GM19239 (cell line): ENCODE results near the gene ANKRD18B.
"Not testable (repeated sequence)": the region's sequence is repeated elsewhere in the genome, so short reads cannot be mapped to it uniquely, and the experiment has no call there.

Experiments
- DNase-seq: peaks from one replicate; pipeline ENCODE4 v3.0.0; 2011; ENCODE audit warnings: low spot score; ENCODE audit not compliant: insufficient read length
- FAIRE-seq: peaks from 2 replicates; lab custom pipeline; 2011; peaks lifted over from hg19 to GRCh38; lab: Jason Lieb, UNC

The ANKRD18B gene

GRCh38 chr9:33524306-33524947, 376 bp downstream of the ANKRD18B start:
- no peak for DNase-seq
- no peak for FAIRE-seq

GRCh38 chr9:33528069-33528468, 4.0 kb downstream of the ANKRD18B start:
- not testable (repeated sequence) for DNase-seq, FAIRE-seq

DNA sequence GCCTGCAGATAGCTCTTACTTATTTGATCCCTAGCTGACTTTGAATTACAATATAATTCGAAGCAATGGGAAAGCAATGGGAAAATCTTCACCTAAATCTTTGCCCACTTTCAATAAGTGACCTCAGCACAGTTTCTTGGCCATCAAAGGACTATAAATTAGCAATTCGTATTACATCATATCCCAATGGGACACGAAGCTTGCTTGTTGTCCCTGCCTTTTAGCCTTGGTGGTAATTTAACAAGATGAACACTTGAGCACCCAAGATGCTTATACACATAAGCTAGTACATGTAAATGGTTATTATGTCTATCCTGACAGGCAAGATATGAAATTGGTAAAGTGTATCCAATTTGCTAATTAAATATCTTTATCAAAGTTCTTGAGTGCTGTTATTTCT, 9.9 kb downstream of the ANKRD18B start:
- DNase-seq, FAIRE-seq: not testable (repeated sequence)

DNA sequence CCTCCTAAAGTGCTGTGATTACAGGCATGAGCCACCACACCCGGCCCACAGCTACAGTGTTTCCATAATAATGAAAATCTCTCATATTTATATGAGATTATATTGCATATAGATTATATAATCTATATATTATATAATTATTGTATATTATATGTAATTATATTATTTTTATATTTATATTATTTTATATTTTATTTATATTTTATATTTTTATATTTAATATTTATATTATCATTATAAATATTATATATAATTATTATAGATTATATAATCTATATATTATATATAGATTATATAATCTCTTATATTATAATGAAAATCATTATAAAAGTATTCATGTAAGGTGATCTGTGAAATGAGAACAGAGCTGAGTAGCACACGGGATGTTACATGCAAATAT, 11.5 kb downstream of the ANKRD18B start:
- no peak for DNase-seq
- FAIRE-seq = no peak

GRCh38 chr9:33543463-33543862, 19.4 kb downstream of the ANKRD18B start:
- DNase-seq = not testable (repeated sequence)

GRCh38 chr9:33545715-33546114, 21.7 kb downstream of the ANKRD18B start:
- not testable (repeated sequence) for DNase-seq, FAIRE-seq

More at GRCh38 chr9:33543463-33543862, 19.4 kb downstream of the ANKRD18B start:
- FAIRE-seq = not testable (repeated sequence)

DNA sequence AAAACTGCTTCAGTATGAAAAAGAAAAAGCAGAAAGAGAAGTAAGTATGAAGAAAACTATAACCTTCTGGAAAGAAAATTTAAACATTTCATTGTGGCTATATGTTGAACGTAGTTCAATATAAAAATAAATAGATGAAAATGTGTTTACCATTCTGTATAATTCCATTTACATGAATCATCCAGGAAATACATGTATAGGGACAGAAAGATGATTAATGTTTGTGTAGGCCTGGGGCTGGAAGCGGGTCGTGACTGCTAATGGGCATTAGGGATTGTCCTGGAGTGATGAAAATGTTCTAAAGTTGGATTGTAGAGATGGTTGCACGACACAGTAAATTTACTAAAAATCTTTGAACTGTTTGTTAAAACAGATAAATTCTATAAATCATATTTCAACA, 24.8 kb downstream of the ANKRD18B start:
- not testable (repeated sequence) for FAIRE-seq, DNase-seq

- DNase-seq, FAIRE-seq: not testable (repeated sequence)
Observed at GRCh38 chr9:33549418-33549817, 25.4 kb downstream of the ANKRD18B start.

DNA sequence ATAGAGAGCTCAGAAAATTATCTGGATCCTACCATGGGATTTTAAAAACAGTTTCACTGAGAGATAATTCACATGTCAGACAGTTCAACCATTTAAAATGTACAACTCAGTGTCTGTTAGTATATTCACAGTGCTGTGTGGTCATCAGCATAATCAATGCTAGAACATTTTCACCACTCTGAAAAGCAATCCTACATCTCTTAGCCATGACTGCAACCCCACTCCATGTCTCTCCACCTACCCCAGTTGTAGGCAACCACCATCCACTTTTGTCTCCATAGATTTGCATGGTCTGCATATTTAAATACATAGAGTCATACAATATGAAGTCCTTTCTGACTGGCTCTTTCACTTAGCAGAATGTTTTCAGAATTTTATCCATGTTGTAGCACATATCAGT, 27.1 kb downstream of the ANKRD18B start:
- FAIRE-seq, DNase-seq: not testable (repeated sequence)

DNA sequence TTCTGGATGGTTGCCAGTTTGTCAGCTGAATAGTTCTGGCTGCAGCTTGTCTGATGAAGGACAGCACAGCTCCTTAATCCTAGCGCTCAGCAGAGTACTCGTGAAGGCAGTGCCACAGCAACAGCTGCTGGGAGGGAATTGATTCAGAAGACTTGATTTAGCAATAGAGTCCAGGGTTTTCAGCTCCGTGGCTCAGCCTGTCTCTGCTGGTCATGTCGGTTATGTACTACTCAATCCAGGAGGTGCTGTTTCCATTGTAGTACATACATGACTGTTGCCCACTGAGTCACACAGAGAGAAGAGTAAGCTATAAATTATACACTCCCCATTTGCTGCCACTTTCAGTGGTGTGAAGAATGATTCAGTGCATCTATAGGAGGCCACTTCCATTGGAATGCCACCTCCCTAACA, 28.3 kb downstream of the ANKRD18B start:
- not testable (repeated sequence) for DNase-seq, FAIRE-seq

- FAIRE-seq, DNase-seq: not testable (repeated sequence)
Observed at GRCh38 chr9:33560217-33560616, 36.2 kb downstream of the ANKRD18B start.

- peak; percentile 80 for FAIRE-seq
Observed at GRCh38 chr9:33562196-33562595, 38.1 kb downstream of the ANKRD18B start.

GRCh38 chr9:33567776-33568175, 43.7 kb downstream of the ANKRD18B start:
- FAIRE-seq, DNase-seq: not testable (repeated sequence)

More at GRCh38 chr9:33562196-33562595, 38.1 kb downstream of the ANKRD18B start:
- not testable (repeated sequence) for DNase-seq

DNA sequence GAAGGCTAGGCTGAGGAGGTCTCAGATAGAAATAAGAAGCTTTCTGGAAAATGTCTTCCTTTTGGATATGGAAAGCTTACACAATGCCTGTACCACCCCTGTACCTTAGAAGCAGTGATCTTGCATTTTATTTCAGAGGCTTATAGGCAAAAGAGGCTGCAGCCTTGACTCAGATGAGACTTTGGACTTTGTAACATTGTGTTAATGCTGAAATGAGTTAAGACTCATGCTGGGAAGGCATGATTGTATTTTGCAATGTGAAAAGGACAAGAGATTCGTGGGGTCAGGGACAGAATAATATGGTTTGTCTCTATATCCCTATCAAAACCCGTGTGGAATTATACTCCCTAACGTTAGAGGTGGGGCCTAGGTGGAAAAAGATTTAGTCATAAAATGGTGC, 53.7 kb downstream of the ANKRD18B start:
- not testable (repeated sequence) for DNase-seq, FAIRE-seq

DNA sequence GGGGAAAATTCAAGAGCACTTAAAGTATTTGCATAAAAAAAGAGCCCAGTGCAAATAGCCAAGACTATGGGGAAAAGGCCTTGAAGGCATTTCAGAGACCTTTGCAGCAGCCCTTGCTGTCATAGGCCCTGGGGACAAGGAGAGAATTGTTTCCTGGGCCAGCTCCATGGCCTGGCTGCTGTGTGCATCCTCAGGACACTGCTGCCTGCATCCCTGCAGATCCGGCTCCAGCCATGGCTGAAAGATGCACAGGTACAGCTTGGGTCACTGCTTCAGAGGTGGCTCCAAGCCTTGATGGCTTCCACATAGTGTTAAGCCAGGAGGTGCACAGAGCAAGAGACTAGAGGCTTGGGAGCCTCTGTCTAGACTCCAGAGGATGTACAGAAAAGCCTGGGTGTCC, 55.9 kb downstream of the ANKRD18B start:
- DNase-seq, FAIRE-seq: not testable (repeated sequence)

GRCh38 chr9:33582686-33583085, 58.6 kb downstream of the ANKRD18B start:
- not testable (repeated sequence) for FAIRE-seq, DNase-seq

GRCh38 chr9:33586128-33586527, 62.1 kb downstream of the ANKRD18B start:
- FAIRE-seq, DNase-seq: not testable (repeated sequence)

DNA sequence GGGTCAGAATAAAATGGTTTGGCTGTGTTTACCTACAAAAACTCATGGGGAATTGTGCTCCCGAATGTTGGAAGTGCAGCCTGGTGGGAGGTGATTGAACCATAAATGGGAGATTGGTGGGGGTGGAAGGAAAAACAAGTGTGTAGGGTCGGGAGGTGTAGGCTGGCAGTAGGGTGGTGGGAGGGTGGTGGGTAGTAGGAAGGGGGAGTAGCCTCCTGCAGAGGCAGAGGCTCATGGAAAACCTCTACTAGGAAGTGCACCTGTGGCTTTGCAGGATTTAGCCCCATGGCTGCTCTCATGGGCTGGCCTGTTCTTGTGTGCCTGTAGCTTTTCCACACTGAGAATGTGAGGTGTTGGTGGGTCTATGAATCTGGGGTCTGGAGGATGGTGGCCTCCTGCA, 63.7 kb downstream of the ANKRD18B start:
- FAIRE-seq, DNase-seq: not testable (repeated sequence)

GRCh38 chr9:33588876-33589275, 64.8 kb downstream of the ANKRD18B start:
- not testable (repeated sequence) for FAIRE-seq, DNase-seq

GRCh38 chr9:33590857-33591256, 66.8 kb downstream of the ANKRD18B start:
- FAIRE-seq, DNase-seq: not testable (repeated sequence)

- not testable (repeated sequence) for FAIRE-seq, DNase-seq
Observed at GRCh38 chr9:33596974-33597373, 72.9 kb downstream of the ANKRD18B start.
